GM21786 (cell line): ENCODE data around the gene NEK1.
"Not testable (repeated sequence)": the region's sequence is repeated elsewhere in the genome, so short reads cannot be mapped to it uniquely, and the experiment has no call there.

Source experiments
- ATAC-seq: cut with Tn5 transposase; IDR thresholded peaks from one replicate; pipeline ENCODE4 v1.9.1; 2021; ENCODE audit not compliant: unreplicated experiment

The NEK1 gene

DNA sequence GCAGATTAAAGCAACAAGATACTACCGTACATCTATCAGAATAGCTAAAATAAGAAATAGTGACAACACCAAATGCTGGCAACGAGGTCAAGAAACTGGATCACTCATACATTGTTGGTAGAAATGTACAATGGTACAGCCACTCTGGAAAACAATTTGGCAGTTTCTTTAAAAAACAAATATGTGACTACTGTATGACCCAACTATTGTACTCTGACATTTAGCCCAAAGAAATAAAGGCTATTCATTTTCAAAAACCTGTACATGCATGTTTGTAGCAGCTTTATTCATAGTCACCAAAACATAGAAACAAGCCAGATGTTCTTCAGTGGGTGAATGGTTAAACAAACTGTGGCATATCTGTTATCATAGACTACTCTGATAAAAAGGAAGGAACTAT, 16.2 kb upstream of the NEK1 start:
- ATAC-seq = no peak

GRCh38 chr4:169627307-169627706, 14.9 kb upstream of the NEK1 start:
- ATAC-seq = peak; percentile 66

- no peak for ATAC-seq
These were observed 14.2 kb upstream of the NEK1 start for GRCh38 chr4:169626331-169627282.

DNA sequence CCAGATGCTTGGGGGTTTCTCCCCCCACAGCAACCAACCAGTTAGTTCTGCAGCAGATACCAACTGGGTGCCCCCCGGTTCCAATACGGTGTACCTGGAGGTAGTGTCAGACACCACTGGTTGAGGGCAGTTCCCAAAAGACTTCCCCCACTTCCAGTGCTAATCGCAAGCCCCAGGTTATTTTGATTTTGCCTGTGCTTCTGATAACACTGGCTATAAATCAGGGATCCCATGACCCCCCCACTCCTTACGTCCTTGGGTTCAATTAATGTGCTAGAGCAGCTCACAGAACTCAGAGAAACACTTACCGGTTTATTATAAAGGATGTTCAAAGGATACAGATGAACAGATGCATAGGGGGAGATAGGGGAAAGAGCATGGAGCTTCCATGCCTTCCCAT, 13.5 kb upstream of the NEK1 start:
- ATAC-seq = no peak

DNA sequence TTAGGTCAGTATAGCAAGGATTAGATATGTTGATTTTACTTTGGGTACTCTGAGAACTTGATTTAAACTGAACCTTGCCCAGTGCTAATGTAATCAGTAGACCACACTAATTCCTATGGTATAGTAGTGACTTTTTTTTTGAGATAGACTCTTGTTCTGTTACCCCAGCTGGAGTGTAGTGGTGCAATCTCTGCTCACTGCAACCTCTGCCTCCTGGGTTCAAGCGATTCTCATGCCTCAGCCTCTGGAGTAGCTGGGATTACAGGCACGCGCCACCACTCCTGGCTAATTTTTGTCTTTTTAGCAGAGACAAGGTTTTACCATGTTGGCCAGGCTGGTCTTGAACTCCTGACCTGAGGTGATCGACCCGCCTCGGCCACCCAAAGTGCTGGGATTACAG, 11.6 kb upstream of the NEK1 start:
- not testable (repeated sequence) for ATAC-seq

DNA sequence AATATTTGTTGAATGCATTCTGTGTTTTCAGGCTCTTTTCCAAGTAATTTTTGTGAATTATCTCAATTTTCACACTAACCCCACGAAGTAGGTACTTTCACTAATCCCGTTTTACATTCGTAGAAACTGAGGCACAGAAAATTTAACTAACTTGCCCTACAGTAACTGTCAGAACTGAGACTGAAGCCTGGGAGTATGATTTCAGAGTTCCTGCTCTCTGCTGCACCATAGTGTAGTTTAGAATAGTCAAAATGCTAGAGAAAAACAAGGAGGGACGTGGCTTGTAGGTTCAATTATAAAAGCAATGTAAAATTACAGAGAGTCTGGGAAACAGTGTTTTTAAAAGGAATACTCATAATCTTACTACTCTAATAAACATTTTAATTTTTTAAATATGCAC, 10.2 kb upstream of the NEK1 start:
- no peak for ATAC-seq

- ATAC-seq = peak; percentile 9
These were observed 9.5 kb upstream of the NEK1 start for GRCh38 chr4:169621731-169622492.

GRCh38 chr4:169620880-169621248, 8.5 kb upstream of the NEK1 start:
- ATAC-seq = no peak

DNA sequence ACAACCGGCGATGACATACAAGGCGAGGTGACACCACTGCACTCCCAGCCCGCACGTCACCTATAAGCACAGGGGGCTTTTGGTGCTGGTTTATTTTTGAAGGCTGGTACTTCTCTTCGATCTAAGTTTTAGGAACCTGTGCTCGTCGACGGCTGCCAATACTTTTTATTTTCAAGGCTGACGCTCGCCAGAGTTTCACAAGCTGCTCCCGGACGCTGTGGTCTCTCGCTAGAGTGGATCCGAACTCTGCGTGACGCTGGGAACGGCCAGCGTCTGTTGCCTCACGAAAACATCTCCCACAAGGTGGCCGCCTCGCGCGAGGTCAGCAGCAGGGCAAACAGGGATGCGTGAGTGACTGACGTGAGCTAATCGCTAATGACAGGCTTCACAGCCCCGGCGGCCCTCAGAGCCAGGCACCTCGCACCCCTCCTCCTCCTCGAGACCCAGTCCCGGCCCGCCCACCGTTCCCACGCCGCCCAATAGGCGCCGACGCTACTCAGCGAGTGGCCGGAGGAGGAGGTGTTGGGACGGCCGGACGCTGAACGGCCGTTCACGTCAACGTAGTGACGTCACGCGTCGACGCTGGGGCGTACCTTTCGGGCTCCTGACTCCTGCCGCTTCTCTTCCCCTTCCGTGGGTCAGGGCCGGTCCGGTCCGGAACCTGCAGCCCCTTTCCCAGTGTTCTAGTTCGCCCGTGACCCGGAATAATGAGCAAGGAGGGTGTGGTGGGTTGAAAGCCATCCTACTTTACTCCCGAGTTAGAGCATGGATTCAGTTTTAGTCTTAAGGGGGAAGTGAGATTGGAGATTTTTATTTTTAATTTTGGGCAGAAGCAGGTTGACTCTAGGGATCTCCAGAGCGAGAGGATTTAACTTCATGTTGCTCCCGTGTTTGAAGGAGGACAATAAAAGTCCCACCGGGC, 7.8 kb upstream of the NEK1 start, which contains the start of gene CLCN3:
TSS of gene CLCN3 (plus strand) at position 621 of the 922 bp plus-strand sequence. CDS start 15,351 bp downstream, outside the sequence.
- ATAC-seq = peak; percentile 91

- ATAC-seq = peak; percentile 38
These were observed 7.2 kb upstream of the NEK1 start for GRCh38 chr4:169619518-169619957.

- no peak for ATAC-seq
These were observed 6.6 kb upstream of the NEK1 start for GRCh38 chr4:169618986-169619385.

DNA sequence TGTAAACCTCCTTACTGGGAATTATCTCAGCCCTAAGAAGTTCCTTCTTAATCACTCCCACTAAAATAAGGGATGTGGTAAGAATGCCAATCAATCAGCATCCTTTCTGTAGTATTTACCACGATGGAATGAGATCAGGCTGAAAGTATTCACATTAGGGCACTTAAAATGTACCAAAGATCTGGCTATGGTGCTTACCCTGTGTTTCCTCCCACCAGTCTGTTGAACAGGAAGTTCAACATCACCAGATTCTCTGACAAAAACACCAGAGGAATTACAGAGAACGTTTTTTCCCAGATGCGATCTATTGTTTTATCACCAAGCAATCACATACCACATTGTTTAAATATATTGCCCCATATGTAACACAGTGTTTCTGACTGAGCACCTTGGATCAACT, 5.9 kb upstream of the NEK1 start:
- no peak for ATAC-seq

GRCh38 chr4:169617306-169617705, 4.9 kb upstream of the NEK1 start:
- no peak for ATAC-seq

DNA sequence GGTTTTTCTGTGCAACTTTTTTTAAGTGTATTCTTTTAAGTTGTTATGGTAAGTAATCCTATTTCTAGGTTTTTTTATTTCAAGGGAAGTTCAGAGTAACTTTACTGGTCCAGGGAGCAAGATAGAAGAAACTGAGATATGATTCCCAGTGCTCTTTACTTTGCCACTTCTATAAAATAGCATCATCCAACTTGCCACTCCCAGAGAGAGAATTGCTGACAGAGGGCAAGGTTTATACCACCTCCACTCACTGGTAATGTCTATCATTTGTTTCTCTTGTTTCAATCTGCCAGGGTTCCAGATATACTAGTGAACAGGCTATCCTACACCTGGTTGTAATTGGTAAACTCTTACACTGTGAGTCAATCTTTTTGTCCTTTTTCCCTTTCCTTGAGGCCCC, 4.5 kb upstream of the NEK1 start:
- no peak for ATAC-seq

- no peak for ATAC-seq
These were observed 3.2 kb upstream of the NEK1 start for GRCh38 chr4:169615467-169616106.

GRCh38 chr4:169612871-169613859, 782 bp upstream of the NEK1 start:
- peak; percentile 44 for ATAC-seq

DNA sequence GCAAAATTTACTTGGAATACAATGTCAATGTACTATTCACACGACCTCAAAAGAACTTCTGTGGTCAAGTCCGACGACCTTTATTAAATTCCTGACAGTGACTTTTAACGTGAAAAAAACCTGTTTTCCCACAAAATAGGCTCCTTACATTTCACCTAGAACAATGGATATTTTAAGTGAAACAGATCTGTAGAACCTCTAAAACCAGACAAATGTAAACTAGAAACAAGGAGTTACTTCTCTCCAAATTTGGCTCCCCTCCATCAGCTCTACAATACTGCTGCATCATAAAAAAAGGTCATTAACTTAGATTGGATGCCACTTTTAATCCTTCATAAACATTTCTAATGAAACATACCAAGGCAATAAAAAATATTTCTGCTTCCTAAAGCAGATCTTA, 1.2 kb downstream of the NEK1 start:
- ATAC-seq = no peak

DNA sequence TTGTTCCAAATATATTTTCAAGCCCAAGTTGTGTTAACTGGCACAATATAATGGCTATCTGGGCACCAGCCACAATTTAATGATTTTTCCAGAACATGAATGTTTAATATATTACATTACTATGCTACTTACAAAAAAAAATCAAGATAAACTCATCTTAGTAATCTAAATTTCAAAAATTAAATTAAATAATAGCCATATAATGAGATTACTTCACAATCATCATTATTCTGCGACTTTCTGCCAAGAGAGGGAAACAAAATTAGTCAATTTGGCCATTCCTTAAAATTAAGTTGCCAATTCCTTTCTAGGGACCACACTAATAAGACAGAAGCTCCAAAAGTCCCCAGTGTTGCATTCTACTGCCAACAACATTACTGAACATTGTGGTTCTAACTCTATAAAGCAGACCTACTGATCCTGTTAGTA, 7.5 kb downstream of the NEK1 start:
- no peak for ATAC-seq
